Measurements from ENCODE around the gene GRM8.

GRCh38 chr7:126803990-126804389 lies 448.8 kb downstream of the GRM8 start:
- no peak for TF ChIP-seq CTCF (IDR thresholded peaks at IDR 0.05; ENCODE audit: low read depth, low read length, poor library complexity, severe bottlenecking)
- no peak for TF ChIP-seq EZH2phosphoT487 (IDR thresholded peaks at IDR 0.05; ENCODE audit: borderline replicate concordance, low read length)
